B cell (primary cell): ENCODE data around the gene BEX1. TPM values are rescaled to one million over a fixed set of nuclear protein-coding genes. Genes with fewer than 3 reads are reported as not detected.
"Not testable (repeated sequence)": the region's sequence is repeated elsewhere in the genome, so short reads cannot be mapped to it uniquely, and the experiment has no call there.

Experiments used
- ATAC-seq: fragments of 200-7000 bp; cut with Tn5 transposase; one replicate; pipeline ENCODE4 v1.10.0; 2021; ENCODE audit warnings: low read depth, mild to moderate bottlenecking, moderate number of reproducible peaks, moderate library complexity
- CTCF ChIA-PET: fragments of 350-600 bp; sonication (Branson Sonifier 250); formaldehyde crosslinking; loops from one replicate; lab custom pipeline; 2021; ENCODE audit warnings: antibody characterized with exemption, inconsistent platforms; lab: Charles Lee
- POLR2A ChIA-PET: fragments of 350-600 bp; sonication (Branson Sonifier 250); formaldehyde crosslinking; loops from one replicate; lab custom pipeline; 2021; ENCODE audit warnings: antibody characterized with exemption; lab: Charles Lee
- DNase-seq: peaks from one replicate; pipeline ENCODE4 v3.0.0; 2013
- H2AFZ ChIP-seq: 2 replicates; pipeline ENCODE4 v1.6.1; 2012; ENCODE audit warnings: mild to moderate bottlenecking, low read depth, low read length; ENCODE audit not compliant: insufficient read depth, poor library complexity, severe bottlenecking
- H3K27ac ChIP-seq, 2 donors: 1 replicate in 1 of 2; 2 replicates in 1 of 2; pipeline ENCODE4 v1.5.1; 2012 to 2013; ENCODE audit warnings: low read length in 2 of 2, mild to moderate bottlenecking in 2 of 2, moderate library complexity in 1 of 2
- H3K27me3 ChIP-seq, 4 experiments: fragments of 200-600 bp in 1 of 4; sonication (generic) in 1 of 4; replicated peaks in 1 of 4; 1 replicate in 2 of 4; 2 replicates in 2 of 4; pipeline versions ENCODE4 v1.6.1 to v1.7.0; 2013 to 2016; ENCODE audit warnings: low read length in 3 of 4, mild to moderate bottlenecking in 2 of 4, mixed read lengths in 1 of 4, moderate library complexity in 1 of 4; ENCODE audit not compliant: insufficient read depth in 4 of 4, control insufficient read depth in 3 of 4; ENCODE audit errors: control extremely low read depth in 1 of 4
- H3K36me3 ChIP-seq, 2 experiments: replicated peaks in 1 of 2; 1 replicate in 1 of 2; 2 replicates in 1 of 2; pipeline versions ENCODE4 v1.6.1 to v1.7.1; 2013; ENCODE audit warnings: low read length in 1 of 2; ENCODE audit not compliant: insufficient read depth in 2 of 2, control insufficient read depth in 1 of 2; ENCODE audit errors: control extremely low read depth in 1 of 2, extremely low read depth in 1 of 2
- H3K4me1 ChIP-seq, 2 donors: fragments of 200-600 bp in 1 of 2; sonication (generic) in 1 of 2; 1 replicate in 1 of 2; 2 replicates in 1 of 2; pipeline versions ENCODE4 v1.5.1 to v1.6.1; 2013 to 2017; ENCODE audit warnings: low read length in 2 of 2; ENCODE audit not compliant: control insufficient read depth in 2 of 2, insufficient read depth in 2 of 2
- H3K4me2 ChIP-seq: replicated peaks from 2 replicates; pipeline ENCODE3; 2012; ENCODE audit warnings: mild to moderate bottlenecking, low read depth, low read length; ENCODE audit not compliant: poor library complexity, severe bottlenecking
- H3K4me3 ChIP-seq, 5 experiments: fragments of 200-600 bp in 1 of 5; sonication (generic) in 1 of 5; 1 replicate in 3 of 5; 2 replicates in 2 of 5; pipeline versions ENCODE4 v1.5.1 to v1.7.0; 2011 to 2016; ENCODE audit warnings: low read length in 4 of 5, mild to moderate bottlenecking in 4 of 5, low read depth in 2 of 5, control low read depth in 1 of 5, moderate library complexity in 1 of 5; ENCODE audit not compliant: insufficient read depth in 1 of 5; ENCODE audit errors: control extremely low read depth in 1 of 5, extremely low read depth in 1 of 5
- H3K79me2 ChIP-seq: fragments of 200-600 bp; sonication (generic); one replicate; pipeline ENCODE4 v1.6.0; 2016; ENCODE audit warnings: low read length; ENCODE audit not compliant: control insufficient read depth, insufficient read depth
- H3K9ac ChIP-seq: fragments of 200-600 bp; sonication (generic); 2 replicates; pipeline ENCODE4 v1.6.1; 2017; ENCODE audit warnings: mild to moderate bottlenecking, low read length, moderate library complexity
- H3K9me3 ChIP-seq, 3 donors: one replicate each; pipeline versions ENCODE4 v1.6.1 to v1.7.1; 2013; ENCODE audit warnings: low read length in 2 of 3; ENCODE audit not compliant: control insufficient read depth in 2 of 3, insufficient read depth in 1 of 3; ENCODE audit errors: control extremely low read depth in 1 of 3
- H4K20me1 ChIP-seq: 2 replicates; pipeline ENCODE4 v1.6.0; 2012; ENCODE audit warnings: mild to moderate bottlenecking, low read length; ENCODE audit not compliant: insufficient read depth, control insufficient read depth, poor library complexity, severe bottlenecking
- H3K27ac Mint-ChIP-seq: one replicate; pipeline ENCODE4 v1.8.0; 2021; ENCODE audit warnings: mixed read lengths
- H3K27me3 Mint-ChIP-seq: one replicate; pipeline ENCODE4 v1.8.0; 2021; ENCODE audit warnings: mixed read lengths
- H3K4me1 Mint-ChIP-seq: one replicate; pipeline ENCODE4 v1.8.0; 2021; ENCODE audit warnings: mixed read lengths
- H3K4me3 Mint-ChIP-seq: one replicate; pipeline ENCODE4 v1.8.0; 2021; ENCODE audit warnings: mixed read lengths
- H3K9me3 Mint-ChIP-seq: one replicate; pipeline ENCODE4 v1.8.0; 2022; ENCODE audit warnings: mixed read lengths; ENCODE audit not compliant: insufficient read depth
- CTCF ChIP-seq: fragments of 200-600 bp; IDR thresholded peaks from one replicate; pipeline ENCODE4 v1.8.0; 2022; ENCODE audit warnings: antibody characterized with exemption, mild to moderate bottlenecking
- EZH2 ChIP-seq: IDR thresholded peaks from 2 replicates; pipeline ENCODE4 v1.6.1; 2012; ENCODE audit warnings: borderline replicate concordance, low read depth, mild to moderate bottlenecking, moderate library complexity, low read length; ENCODE audit not compliant: insufficient read depth, poor library complexity, severe bottlenecking
- WGBS: methylation state at CpG from one replicate; pipeline ENCODE4 v1.1.5; 2013; ENCODE audit warnings: missing lambda C conversion rate; ENCODE audit not compliant: insufficient coverage; 5-methylcytosine and 5-hydroxymethylcytosine counted together
- intact Hi-C: fragments of 100-400 bp; cut with micrococcal nuclease; formaldehyde crosslinking; loops from one replicate; pipeline ENCODE4 v1.10.0; 2022
- polyA plus RNA-seq: library from polyadenylated mRNA; depleted of rRNA; stranded (reverse); fragments of >200 nt; gene quantifications from 2 replicates; pipeline ENCODE4 v1.2.3, GENCODE V29; 2012
- total RNA-seq, 2 donors: library from RNA; stranded (reverse); fragments of 120-200 nt in 1 of 2; gene quantifications; 1 replicate in 1 of 2; 2 replicates in 1 of 2; pipeline versions ENCODE4 v1.2.3 to v1.2.4, GENCODE V29; 2013 to 2022

Gene BEX1
- total and polyA plus RNA-seq, 2 donors (not counting 1 experiment from before 2014, with no cell fraction given): 0.84 TPM; not detected in 1

GRCh38 chrX:103052625-103053024 is 11.3 kb downstream of the BEX1 start:
- POLR2A ChIA-PET: no interaction called here
- ATAC-seq (no peak), DNase-seq (no peak)
- Histone ChIP-seq H3K27ac (no peak overlapping the region), H3K36me3 (no peaks in the 10 kb centered on the region), H3K4me2 (no peak overlapping the region), H3K4me3 (no peak overlapping the region), H3K79me2 (no peaks in the 10 kb centered on the region), H3K9ac (no peak overlapping the region), H4K20me1 (no peaks in the 10 kb centered on the region), H3K27me3 (no peaks in the 10 kb centered on the region), H3K9me3 (no peaks in the 10 kb centered on the region), H3K4me1 (no peaks in the 10 kb centered on the region), H2AFZ (no peak overlapping the region)
- TF ChIP-seq CTCF: no peak
- TF ChIP-seq EZH2: no peak
- peaks cover 9% of the 10 kb centered on the region for H3K27me3 Mint-ChIP-seq
- no peak overlapping the region for H3K4me3 Mint-ChIP-seq
- CTCF ChIA-PET: no interaction called here
- no peaks in the 10 kb centered on the region for H3K9me3 Mint-ChIP-seq
- no peaks in the 10 kb centered on the region for H3K4me1 Mint-ChIP-seq
- intact Hi-C loops: no loop called here
- H3K27ac Mint-ChIP-seq: no peak overlapping the region

GRCh38 chrX:103051260-103051789 is 12.6 kb downstream of the BEX1 start:
- no peaks in the 10 kb centered on the region for H3K9me3 Mint-ChIP-seq
- H3K27me3 ChIP-seq: no peaks in the 10 kb centered on the region
- no peak overlapping the region for H3K4me3 Mint-ChIP-seq
- CTCF ChIA-PET: no interaction called here
- DNase-seq (no peak), ATAC-seq (no peak)
- no peak overlapping the region for H2AFZ ChIP-seq
- intact Hi-C loops: no loop called here
- 23% methylated on average over 5 of the region's 8 CpGs for WGBS
- no peaks in the 10 kb centered on the region for H3K79me2 ChIP-seq
- H3K27ac ChIP-seq: no peak overlapping the region
- no peaks in the 10 kb centered on the region for H3K9me3 ChIP-seq
- TF ChIP-seq EZH2 (no peak), CTCF (no peak)
- no peaks in the 10 kb centered on the region for H3K36me3 ChIP-seq
- POLR2A ChIA-PET: no interaction called here
- peaks cover 5% of the 10 kb centered on the region for H3K27me3 Mint-ChIP-seq
- H3K27ac Mint-ChIP-seq: no peak overlapping the region
- H3K4me2 ChIP-seq: no peak overlapping the region
- H3K4me3 ChIP-seq: no peak overlapping the region
- H3K4me1 Mint-ChIP-seq: no peaks in the 10 kb centered on the region
- H3K4me1 ChIP-seq: no peaks in the 10 kb centered on the region
- H3K9ac ChIP-seq: no peak overlapping the region
- no peaks in the 10 kb centered on the region for H4K20me1 ChIP-seq

- H3K4me3 ChIP-seq, H3K9ac ChIP-seq, H3K4me1 ChIP-seq, H3K79me2 ChIP-seq, H3K27ac ChIP-seq, ATAC-seq, H3K27ac Mint-ChIP-seq, H3K9me3 ChIP-seq, H2AFZ ChIP-seq, DNase-seq, intact Hi-C loops, CTCF ChIA-PET, H3K27me3 ChIP-seq, H3K27me3 Mint-ChIP-seq, POLR2A ChIA-PET, H3K36me3 ChIP-seq, H3K9me3 Mint-ChIP-seq, H4K20me1 ChIP-seq, H3K4me2 ChIP-seq, H3K4me3 Mint-ChIP-seq, H3K4me1 Mint-ChIP-seq: not testable (repeated sequence)
- WGBS: no CpG with 5 or more reads among the region's 1 CpG
Observed at GRCh38 chrX:103033371-103033770, 30.6 kb downstream of the BEX1 start.
